Stimulated activated naive B cell treated with anti-CD40 and anti-IgM and Interleukin-4, amounts not matched to agents 10 μg/mL and 1 μg/mL and 100 μg/mL, for 72 hours (primary cell): ENCODE measurements around the gene LDLRAD4.

Experiments
- ATAC-seq, 2 donors: fragments of 150-1000 bp; cut with Tn5 transposase; replicated peaks; 2 replicates each; pipeline ENCODE4 v1.10.0; 2021; ENCODE audit warnings: moderate library complexity in 1 of 2
- DNase-seq: peaks from one replicate; pipeline ENCODE4 v3.0.0; 2021
- H3K27ac Mint-ChIP-seq: one replicate; pipeline ENCODE4 v1.8.0; 2022; ENCODE audit warnings: mild to moderate bottlenecking, mixed read lengths
- H3K27me3 Mint-ChIP-seq, 2 donors: one replicate each; pipeline ENCODE4 v1.8.0; 2022; ENCODE audit warnings: mixed read lengths in 2 of 2
- H3K36me3 Mint-ChIP-seq, 2 donors: one replicate each; pipeline ENCODE4 v1.8.0; 2022; ENCODE audit warnings: mixed read lengths in 2 of 2, mild to moderate bottlenecking in 1 of 2
- H3K4me1 Mint-ChIP-seq, 2 donors: one replicate each; pipeline ENCODE4 v1.8.0; 2022; ENCODE audit warnings: mixed read lengths in 2 of 2, mild to moderate bottlenecking in 1 of 2
- H3K4me3 Mint-ChIP-seq, 2 donors: one replicate each; pipeline ENCODE4 v1.8.0; 2022; ENCODE audit warnings: mild to moderate bottlenecking in 2 of 2, mixed read lengths in 2 of 2, moderate library complexity in 1 of 2
- H3K9me3 Mint-ChIP-seq, 2 donors: one replicate each; pipeline ENCODE4 v1.8.0; 2022; ENCODE audit warnings: mixed read lengths in 2 of 2, mild to moderate bottlenecking in 1 of 2

The LDLRAD4 gene

DNA sequence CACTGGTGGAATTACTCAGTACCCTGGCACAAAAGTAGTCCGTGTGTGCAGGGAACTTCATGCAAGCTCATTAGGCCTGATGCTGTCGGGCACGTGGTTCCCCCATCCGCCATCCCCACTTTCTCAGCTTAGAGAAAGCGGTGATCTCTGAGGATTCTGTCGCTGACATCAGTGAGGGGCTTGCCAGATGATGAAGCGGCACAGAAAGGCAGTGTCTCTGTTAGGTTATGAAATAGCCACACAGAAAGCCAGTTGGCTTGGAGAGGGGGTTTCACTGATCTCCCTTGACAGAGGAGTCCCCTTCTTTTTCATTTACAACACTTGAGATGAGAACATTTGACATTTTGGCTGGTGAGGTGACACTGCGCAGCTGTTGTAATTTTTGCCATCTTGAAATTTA lies 328.1 kb downstream of the LDLRAD4 start:
- no peak overlapping the region for H3K27ac Mint-ChIP-seq
- peaks cover 15 to 38% of the 10 kb centered on the region in 2 donors for H3K36me3 Mint-ChIP-seq
- ATAC-seq (no peak), DNase-seq (no peak)
- no peaks in the 10 kb centered on the region for H3K27me3 Mint-ChIP-seq
- H3K9me3 Mint-ChIP-seq, result peaks cover 4 to 7% of the 10 kb centered on the region in 2 donors
- H3K4me1 Mint-ChIP-seq, result peaks cover 25 to 32% of the 10 kb centered on the region in 2 donors
- no peak overlapping the region for H3K4me3 Mint-ChIP-seq

DNA sequence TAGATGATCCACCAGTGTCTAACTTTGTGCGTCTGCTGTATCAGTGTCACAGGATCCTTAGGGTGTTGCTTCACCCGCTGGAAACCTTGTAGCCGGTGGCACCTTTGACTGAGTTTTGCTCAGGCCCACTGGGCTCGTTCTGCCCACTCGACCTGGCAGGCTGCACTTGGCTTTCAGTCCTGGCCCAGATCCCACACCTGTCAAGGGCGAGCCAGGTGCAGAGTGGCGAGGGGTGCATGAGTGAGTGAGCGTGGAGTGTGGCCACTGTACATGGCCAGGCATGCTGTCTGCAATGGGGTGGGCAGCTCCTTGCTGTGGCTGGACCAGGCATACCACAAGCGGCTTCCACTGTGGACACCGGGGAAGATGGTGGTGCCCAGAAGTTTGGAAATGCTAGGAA lies 328.8 kb downstream of the LDLRAD4 start:
- Mint-ChIP-seq H3K27me3 (peaks cover 0 to 3% of the 10 kb centered on the region in 2 donors), H3K4me1 (peaks cover 23 to 35% of the 10 kb centered on the region in 2 donors), H3K27ac (no peak overlapping the region), H3K9me3 (peaks cover 4 to 7% of the 10 kb centered on the region in 2 donors), H3K4me3 (no peak overlapping the region), H3K36me3 (peaks cover 15 to 38% of the 10 kb centered on the region in 2 donors)
- no peak for ATAC-seq
- DNase-seq, result no peak

DNA sequence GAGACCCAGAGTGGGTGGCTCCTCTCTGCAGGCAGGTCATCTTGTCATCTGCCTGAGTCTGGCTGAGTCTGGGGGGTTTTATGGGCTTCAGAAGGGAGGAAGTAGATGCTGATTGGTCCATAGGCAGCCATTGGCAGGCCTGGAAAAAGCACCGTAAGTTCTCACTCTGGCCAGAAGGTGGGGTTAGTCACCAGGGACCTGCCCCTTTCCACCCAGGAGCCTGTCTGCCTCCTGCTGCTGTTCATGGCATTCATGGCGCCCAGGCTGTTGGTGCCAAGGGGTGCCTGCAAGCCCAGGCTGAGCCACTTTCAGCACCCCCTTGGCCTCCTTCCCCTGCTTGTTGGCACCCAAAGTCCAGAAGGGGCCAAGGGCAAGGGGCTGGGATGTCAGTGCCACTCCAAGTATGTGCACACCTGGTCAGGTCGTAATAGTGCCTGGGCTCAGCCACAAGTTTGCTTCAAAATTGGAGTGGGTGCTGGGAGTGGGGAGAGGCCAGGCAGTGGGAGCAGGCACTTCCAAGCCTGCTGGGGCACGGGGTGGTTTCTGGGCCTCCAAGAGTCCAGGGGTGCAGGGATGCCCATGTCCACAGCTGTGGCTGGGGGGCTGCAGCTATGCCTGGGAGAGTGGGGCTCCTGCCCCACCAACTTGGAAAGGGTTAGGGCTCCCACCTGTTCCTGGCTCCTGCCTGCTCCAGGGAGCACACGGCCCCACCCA lies 329.7 kb downstream of the LDLRAD4 start:
- Mint-ChIP-seq H3K27ac (no peak overlapping the region), H3K9me3 (peaks cover 4 to 7% of the 10 kb centered on the region in 2 donors), H3K4me1 (peaks cover 22 to 37% of the 10 kb centered on the region in 2 donors), H3K4me3 (no peak overlapping the region), H3K36me3 (peaks cover 13 to 35% of the 10 kb centered on the region in 2 donors), H3K27me3 (peaks cover 0 to 4% of the 10 kb centered on the region in 2 donors)
- DNase-seq (no peak), ATAC-seq (no peak)

DNA sequence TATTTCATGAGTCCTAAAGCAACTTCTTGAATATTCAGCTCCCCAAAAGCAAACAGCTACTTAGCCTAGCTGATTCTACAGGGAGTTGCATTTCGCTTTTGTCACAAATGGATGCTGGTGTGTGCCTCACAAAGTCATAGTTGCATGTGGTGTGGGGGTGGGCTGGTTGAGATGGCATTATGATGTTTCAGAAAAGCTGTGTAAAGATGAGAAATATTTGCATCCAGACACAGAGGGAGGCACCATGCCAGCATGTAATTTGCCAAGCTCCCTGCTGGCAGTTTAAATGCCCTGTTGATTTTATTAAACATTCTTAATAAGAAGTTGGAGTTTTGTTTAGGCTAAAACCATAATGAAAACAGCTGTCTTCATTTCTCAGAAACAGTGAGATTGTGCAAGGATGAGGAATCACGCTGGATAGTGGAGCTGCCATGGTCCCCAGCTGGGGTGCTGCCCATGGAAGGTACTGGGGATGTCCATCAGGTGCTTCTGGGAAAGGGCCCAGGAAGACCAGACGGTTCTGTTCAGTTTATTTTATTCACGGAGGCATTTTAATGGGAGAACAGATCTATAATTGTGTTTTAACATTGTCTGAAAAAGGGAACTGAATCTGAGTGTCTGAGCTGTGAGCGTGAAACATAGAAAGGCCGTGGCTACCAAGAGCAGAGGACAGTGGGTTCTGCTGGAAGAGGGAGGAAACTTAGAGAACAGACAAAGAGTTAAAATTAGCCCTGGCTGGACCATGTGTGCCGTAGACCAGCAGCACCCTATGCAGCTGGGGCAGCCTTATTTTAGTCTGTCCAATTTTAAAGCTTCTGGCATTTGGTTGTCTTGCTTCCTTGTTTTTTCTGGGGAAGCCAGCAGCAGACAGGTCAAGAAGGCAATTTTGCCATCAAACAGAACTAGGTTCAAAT lies 330.7 kb downstream of the LDLRAD4 start:
- H3K36me3 Mint-ChIP-seq, result peaks cover 13 to 31% of the 10 kb centered on the region in 2 donors
- H3K4me1 Mint-ChIP-seq, result peaks cover 21 to 37% of the 10 kb centered on the region in 2 donors
- DNase-seq (no peak), ATAC-seq (peak; percentile 90 to 94)
- peaks cover 4 to 7% of the 10 kb centered on the region in 2 donors for H3K9me3 Mint-ChIP-seq
- peak overlapping the region; percentile 53 to 72 for H3K4me3 Mint-ChIP-seq
- H3K27me3 Mint-ChIP-seq, result peaks cover 0 to 4% of the 10 kb centered on the region in 2 donors
- peak overlapping the region; percentile 26 for H3K27ac Mint-ChIP-seq

DNA sequence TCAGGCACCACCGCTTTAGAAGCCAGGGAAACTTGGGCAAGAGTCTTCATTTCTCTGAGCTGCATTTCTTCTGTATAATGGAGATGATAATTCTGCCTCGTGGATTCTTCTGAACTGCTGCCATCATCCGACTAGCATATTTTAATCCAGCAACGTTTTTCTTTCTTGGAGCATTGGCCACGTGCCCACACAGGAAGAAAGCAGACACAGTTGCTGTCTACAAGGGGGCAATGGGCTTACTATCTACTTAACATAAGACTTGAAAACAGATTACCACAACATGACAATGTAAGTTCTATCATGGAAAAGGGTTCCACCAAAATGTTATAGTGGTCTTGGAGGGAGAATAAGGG lies 331.3 kb downstream of the LDLRAD4 start:
- DNase-seq (no peak), ATAC-seq (no peak)
- H3K27ac Mint-ChIP-seq, result peak overlapping the region; percentile 48
- H3K4me1 Mint-ChIP-seq, result peaks cover 21 to 39% of the 10 kb centered on the region in 2 donors
- peaks cover 0 to 4% of the 10 kb centered on the region in 2 donors for H3K27me3 Mint-ChIP-seq
- peaks cover 13 to 31% of the 10 kb centered on the region in 2 donors for H3K36me3 Mint-ChIP-seq
- H3K9me3 Mint-ChIP-seq, result peaks cover 4 to 7% of the 10 kb centered on the region in 2 donors
- H3K4me3 Mint-ChIP-seq, result peak overlapping the region; percentile 13 to 53

DNA sequence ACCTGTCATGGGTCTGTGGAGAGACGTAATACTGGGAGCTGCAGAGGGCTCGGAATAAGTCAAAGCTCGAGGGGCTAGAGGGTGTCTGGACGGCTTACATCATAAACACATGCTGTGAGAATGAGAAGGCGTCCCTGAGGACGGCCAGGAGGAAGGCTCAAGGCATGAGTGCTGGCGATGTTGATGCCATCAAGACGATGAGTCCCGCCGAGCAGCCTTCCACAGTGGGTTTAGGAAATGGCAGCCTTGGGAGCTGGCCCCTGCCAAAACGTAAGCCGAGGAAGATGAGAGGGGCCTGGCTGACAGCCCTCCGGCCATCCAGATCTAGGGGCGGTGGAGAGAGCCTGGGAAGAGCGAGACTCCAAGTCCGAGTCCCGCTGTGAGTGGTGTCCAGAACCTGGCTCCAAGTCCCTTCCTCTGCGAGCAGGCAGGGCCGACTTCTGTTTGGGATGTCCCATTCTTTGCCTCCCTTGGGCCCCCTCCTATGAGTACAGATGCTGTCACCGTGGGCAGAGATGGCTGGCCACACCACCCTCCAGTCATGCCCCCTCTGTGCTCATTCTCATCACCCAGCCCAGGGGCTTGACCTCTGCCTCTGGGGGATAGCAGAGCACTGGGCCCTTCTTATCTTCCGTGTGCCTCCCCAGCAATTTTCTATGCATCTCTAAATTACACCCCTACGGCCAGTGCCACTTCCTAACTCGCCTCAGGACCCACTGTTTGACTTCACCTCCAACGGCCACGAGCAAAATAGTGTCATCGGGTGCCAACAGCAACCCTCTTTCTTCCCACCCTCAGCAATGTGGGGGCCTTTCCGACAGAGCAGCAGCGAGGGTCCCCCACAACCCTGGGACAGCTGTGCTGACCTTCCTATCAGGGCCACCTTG lies 332.1 kb downstream of the LDLRAD4 start:
- Mint-ChIP-seq H3K4me3 (no peak overlapping the region), H3K9me3 (peaks cover 4 to 7% of the 10 kb centered on the region in 2 donors)

DNA sequence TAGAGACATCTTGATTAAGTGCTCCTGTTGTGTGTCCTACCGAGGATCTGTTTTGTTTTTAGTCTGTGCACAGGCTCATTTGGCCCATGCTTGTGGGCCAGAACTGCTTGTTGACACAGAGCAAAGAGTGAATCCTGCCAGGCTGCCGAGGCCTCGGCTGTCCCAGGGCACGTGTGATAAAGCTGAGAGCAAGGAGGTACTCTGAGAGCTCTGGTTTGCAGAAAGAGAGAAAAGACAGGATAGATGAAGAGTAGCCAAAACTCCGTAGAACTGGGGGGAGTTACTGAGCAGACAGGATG lies 332.7 kb downstream of the LDLRAD4 start:
- peaks cover 18 to 44% of the 10 kb centered on the region in 2 donors for H3K4me1 Mint-ChIP-seq
- ATAC-seq, result no peak
- no peak overlapping the region for H3K4me3 Mint-ChIP-seq
- peaks cover 0 to 4% of the 10 kb centered on the region in 2 donors for H3K27me3 Mint-ChIP-seq
- peaks cover 11 to 22% of the 10 kb centered on the region in 2 donors for H3K36me3 Mint-ChIP-seq
- peaks cover 4 to 7% of the 10 kb centered on the region in 2 donors for H3K9me3 Mint-ChIP-seq
- no peak for DNase-seq
- no peak overlapping the region for H3K27ac Mint-ChIP-seq

More for the DNA sequence above, 332.1 kb downstream of the LDLRAD4 start:
- H3K27ac Mint-ChIP-seq, result no peak overlapping the region
- DNase-seq (no peak), ATAC-seq (no peak)
- H3K36me3 Mint-ChIP-seq, result peaks cover 13 to 27% of the 10 kb centered on the region in 2 donors
- peaks cover 0 to 4% of the 10 kb centered on the region in 2 donors for H3K27me3 Mint-ChIP-seq
- peaks cover 18 to 45% of the 10 kb centered on the region in 2 donors for H3K4me1 Mint-ChIP-seq

DNA sequence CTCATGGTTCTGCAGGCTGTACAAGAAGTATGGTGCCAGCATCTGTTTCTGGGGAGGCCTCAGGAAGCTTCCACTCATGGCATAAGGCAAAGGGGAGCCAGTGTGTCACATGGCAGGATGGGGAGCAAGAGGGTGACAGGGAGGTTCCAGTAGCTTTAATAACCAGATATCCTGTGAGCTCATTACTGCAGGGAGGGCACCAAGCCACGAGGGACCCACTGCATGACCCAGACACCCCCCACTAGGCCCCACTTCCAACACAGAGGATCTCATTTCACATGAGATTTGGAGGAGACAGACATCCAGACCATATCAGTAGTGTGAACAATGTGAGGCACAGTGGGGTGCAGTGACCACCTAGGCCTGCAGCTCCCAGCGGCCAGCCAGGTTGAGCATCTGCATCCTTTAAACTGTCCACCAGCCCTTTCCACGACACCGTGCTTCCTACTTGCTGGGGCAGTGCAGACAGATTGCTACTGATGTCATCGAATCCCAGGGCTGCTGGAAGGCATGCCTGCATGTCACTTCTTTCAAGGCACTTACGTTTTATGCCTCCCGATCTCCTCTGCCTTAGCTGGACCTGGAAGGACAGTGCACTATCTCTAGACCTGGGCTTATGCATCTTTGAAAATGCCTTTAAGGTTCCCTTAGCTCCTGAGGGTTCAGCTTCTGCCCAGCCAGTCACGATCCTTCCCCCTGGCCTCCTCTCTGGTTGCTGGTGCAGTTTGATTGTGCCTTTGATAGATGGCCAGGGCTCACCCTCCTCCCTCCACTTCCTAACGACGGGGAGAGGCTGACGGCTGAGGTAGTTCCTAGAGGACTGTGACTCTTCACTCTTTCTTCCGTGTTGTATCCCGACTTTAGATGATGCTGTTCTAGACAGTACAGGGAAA lies 333.5 kb downstream of the LDLRAD4 start:
- ATAC-seq (no peak), DNase-seq (no peak)
- Mint-ChIP-seq H3K27ac (no peak overlapping the region), H3K27me3 (peaks cover 0 to 4% of the 10 kb centered on the region in 2 donors), H3K36me3 (peaks cover 9 to 22% of the 10 kb centered on the region in 2 donors), H3K4me3 (no peak overlapping the region), H3K9me3 (peaks cover 4 to 7% of the 10 kb centered on the region in 2 donors), H3K4me1 (peaks cover 18 to 38% of the 10 kb centered on the region in 2 donors)

DNA sequence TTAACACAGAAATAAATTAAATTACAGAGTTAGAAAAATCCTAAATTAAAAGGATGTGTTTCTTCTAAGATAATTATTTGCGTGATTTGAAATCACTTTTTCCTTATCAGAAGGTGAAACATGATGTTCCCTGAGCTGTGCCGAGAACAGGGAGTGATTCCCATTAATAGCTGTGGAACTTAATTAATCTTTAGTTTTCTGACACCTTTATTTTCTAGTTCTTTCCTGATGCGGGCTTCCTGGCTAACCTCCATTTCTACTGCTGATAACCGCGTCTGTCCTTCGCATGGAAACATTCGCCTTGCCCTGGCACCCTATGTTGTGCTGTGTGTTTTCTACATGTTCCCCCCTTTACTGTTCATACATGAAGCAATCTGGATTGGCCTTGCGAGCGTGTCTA lies 334.9 kb downstream of the LDLRAD4 start:
- Mint-ChIP-seq H3K27me3 (peaks cover 0 to 4% of the 10 kb centered on the region in 2 donors), H3K36me3 (peaks cover 4 to 11% of the 10 kb centered on the region in 2 donors), H3K9me3 (no peaks in the 10 kb centered on the region), H3K4me3 (no peak overlapping the region), H3K27ac (no peak overlapping the region), H3K4me1 (peaks cover 20 to 43% of the 10 kb centered on the region in 2 donors)
- DNase-seq (no peak), ATAC-seq (no peak)

DNA sequence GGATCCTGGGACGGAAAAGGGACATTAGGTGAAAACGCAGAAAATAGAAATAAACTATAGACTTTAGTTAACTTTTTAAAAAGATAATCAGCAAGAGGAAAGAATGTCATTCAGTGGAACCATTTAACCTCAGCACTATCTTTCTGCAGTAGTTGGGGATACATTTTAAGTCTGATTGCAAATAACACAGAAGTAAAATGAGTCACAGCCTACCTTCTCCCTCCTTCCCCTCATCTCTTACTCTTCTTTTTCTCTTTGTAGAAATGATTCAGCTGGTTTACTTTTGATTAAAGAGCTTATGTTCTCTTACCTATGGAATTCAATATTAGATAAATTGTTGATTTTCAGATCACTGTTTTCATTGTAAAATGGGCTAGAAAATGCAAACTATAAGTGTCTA lies 336.6 kb downstream of the LDLRAD4 start:
- peaks cover 14 to 33% of the 10 kb centered on the region in 2 donors for H3K4me1 Mint-ChIP-seq
- H3K36me3 Mint-ChIP-seq, result peaks cover 4 to 7% of the 10 kb centered on the region in 2 donors
- peaks cover 0 to 4% of the 10 kb centered on the region in 2 donors for H3K27me3 Mint-ChIP-seq
- no peaks in the 10 kb centered on the region for H3K9me3 Mint-ChIP-seq
- H3K4me3 Mint-ChIP-seq, result no peak overlapping the region
- no peak for DNase-seq
- no peak overlapping the region for H3K27ac Mint-ChIP-seq
- ATAC-seq, result no peak

DNA sequence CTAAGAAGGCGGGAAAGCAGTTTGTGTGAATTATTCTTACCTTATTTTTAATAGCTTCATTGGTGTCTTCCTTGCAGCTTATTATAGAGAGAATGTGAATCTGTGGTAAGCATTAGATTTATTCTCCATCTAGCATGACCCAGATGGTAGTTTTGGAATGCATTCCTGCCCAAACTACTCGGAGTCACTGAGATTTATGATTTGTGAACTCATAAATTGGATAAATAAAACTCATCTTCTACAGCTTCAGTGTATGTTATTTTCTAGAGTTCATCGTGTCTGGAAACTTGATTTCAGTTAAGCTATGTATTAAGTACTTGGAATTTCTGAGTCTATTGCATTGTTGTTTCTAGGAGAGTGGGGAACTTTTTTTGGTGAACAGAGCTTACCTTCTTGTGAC lies 337.3 kb downstream of the LDLRAD4 start:
- ATAC-seq, result no peak
- H3K36me3 Mint-ChIP-seq, result peaks cover 3 to 4% of the 10 kb centered on the region in 2 donors
- no peaks in the 10 kb centered on the region for H3K9me3 Mint-ChIP-seq
- no peak overlapping the region for H3K4me3 Mint-ChIP-seq
- peaks cover 11 to 36% of the 10 kb centered on the region in 2 donors for H3K4me1 Mint-ChIP-seq
- no peak overlapping the region for H3K27ac Mint-ChIP-seq
- peaks cover 0 to 4% of the 10 kb centered on the region in 2 donors for H3K27me3 Mint-ChIP-seq
- no peak for DNase-seq

DNA sequence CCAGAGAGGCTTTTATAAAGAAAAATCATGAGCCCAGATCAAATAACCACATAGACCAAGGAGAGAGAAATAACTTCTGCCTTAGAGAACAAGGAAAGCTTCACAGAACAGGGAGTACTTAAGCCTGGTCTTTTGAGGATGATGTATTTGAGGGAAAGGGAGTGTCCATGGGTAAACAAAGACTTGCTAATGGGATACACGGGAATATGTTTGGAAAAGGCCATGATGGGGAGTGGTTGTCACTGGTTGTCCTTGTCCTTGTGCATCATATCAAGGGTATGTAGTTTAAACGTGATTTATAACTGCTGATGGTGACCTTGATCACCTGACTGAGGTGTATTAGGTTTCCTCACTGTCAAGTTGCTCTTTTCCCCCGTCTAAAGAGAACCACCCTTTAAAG lies 337.9 kb downstream of the LDLRAD4 start:
- no peak overlapping the region for H3K4me3 Mint-ChIP-seq
- peaks cover 0 to 4% of the 10 kb centered on the region in 2 donors for H3K27me3 Mint-ChIP-seq
- H3K36me3 Mint-ChIP-seq, result no peaks in the 10 kb centered on the region
- H3K27ac Mint-ChIP-seq, result no peak overlapping the region
- DNase-seq, result no peak
- H3K9me3 Mint-ChIP-seq, result no peaks in the 10 kb centered on the region
- no peak for ATAC-seq
- peaks cover 13 to 40% of the 10 kb centered on the region in 2 donors for H3K4me1 Mint-ChIP-seq

DNA sequence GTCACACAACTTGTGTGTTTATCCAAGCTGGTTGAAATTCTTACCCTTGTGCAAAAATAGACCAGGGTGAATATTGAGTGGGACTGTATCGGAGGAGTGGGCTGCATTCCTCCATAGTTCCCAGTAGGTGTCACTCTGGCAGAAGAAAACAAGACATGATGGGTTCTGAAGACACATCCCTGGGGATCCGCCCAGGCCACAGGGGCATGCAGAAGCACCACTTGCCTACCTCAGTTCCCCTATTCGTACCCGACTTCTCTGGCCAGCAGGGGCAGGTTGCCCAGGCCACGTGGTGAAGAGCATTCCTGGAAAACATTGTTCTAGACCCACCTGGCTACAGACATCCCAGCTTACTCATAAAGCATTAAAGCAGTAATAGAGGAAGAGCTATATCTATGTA lies 339.6 kb downstream of the LDLRAD4 start:
- H3K27ac Mint-ChIP-seq, result peak overlapping the region; percentile 90
- peak; percentile 63 for DNase-seq
- no peaks in the 10 kb centered on the region for H3K27me3 Mint-ChIP-seq
- H3K4me1 Mint-ChIP-seq, result peaks cover 22 to 44% of the 10 kb centered on the region in 2 donors
- H3K9me3 Mint-ChIP-seq, result no peaks in the 10 kb centered on the region
- ATAC-seq, result peak; percentile 45 to 61
- H3K36me3 Mint-ChIP-seq, result no peaks in the 10 kb centered on the region
- peak overlapping the region; percentile 54 to 66 for H3K4me3 Mint-ChIP-seq
